HG02610 (cell line): ENCODE data around the gene CCNY.

Source experiments
- ATAC-seq: cut with Tn5 transposase; IDR thresholded peaks from one replicate; pipeline ENCODE4 v1.9.1; 2021; ENCODE audit warnings: mild to moderate bottlenecking, moderate library complexity; ENCODE audit not compliant: unreplicated experiment

The CCNY gene

GRCh38 chr10:35331894-35332640 is 4.2 kb upstream of the CCNY start:
- ATAC-seq = no peak

- ATAC-seq = no peak
These were observed 2.0 kb upstream of the CCNY start for GRCh38 chr10:35334297-35334696.

GRCh38 chr10:35335133-35336083 is 901 bp upstream of the CCNY start:
- peak; percentile 1 for ATAC-seq

GRCh38 chr10:35336921-35337823 is 863 bp downstream of the CCNY start:
- peak; percentile 4 for ATAC-seq

- ATAC-seq = peak; percentile 62
These were observed 3.6 kb downstream of the CCNY start for GRCh38 chr10:35339942-35340341.

- ATAC-seq = no peak
These were observed 4.7 kb downstream of the CCNY start for GRCh38 chr10:35340975-35341374.

- ATAC-seq = peak; percentile 72
These were observed 5.2 kb downstream of the CCNY start for GRCh38 chr10:35341521-35341920.

- no peak for ATAC-seq
These were observed 6.0 kb downstream of the CCNY start for GRCh38 chr10:35342183-35342753.

GRCh38 chr10:35343739-35344138 is 7.4 kb downstream of the CCNY start:
- no peak for ATAC-seq

- ATAC-seq = no peak
These were observed 9.1 kb downstream of the CCNY start for GRCh38 chr10:35345383-35345742.

- no peak for ATAC-seq
These were observed 9.9 kb downstream of the CCNY start for GRCh38 chr10:35346248-35346647.

GRCh38 chr10:35347121-35347562 is 10.8 kb downstream of the CCNY start:
- ATAC-seq = no peak

- ATAC-seq = no peak
These were observed 11.7 kb downstream of the CCNY start for GRCh38 chr10:35347899-35348608.

- ATAC-seq = no peak
These were observed 12.5 kb downstream of the CCNY start for GRCh38 chr10:35348609-35349388.

- ATAC-seq = no peak
These were observed 13.1 kb downstream of the CCNY start for GRCh38 chr10:35349389-35349915.

GRCh38 chr10:35351021-35351420 is 14.7 kb downstream of the CCNY start:
- peak; percentile 33 for ATAC-seq

GRCh38 chr10:35352097-35352496 is 15.8 kb downstream of the CCNY start:
- no peak for ATAC-seq

GRCh38 chr10:35352512-35352911 is 16.2 kb downstream of the CCNY start:
- ATAC-seq = peak; percentile 26

GRCh38 chr10:35353395-35353794 is 17.1 kb downstream of the CCNY start:
- ATAC-seq = no peak
